Keratinocyte (primary cell): ENCODE data around the gene RIN3. TPM values are rescaled to one million over a fixed set of nuclear protein-coding genes. Genes with fewer than 3 reads are reported as not detected.

Experiments used
- DNase-seq: peaks from one replicate; pipeline ENCODE4 v3.0.0-alpha.2; 2011; ENCODE audit warnings: low read depth, missing footprints, low spot score
- FAIRE-seq: peaks from 2 replicates; lab custom pipeline; 2011; peaks lifted over from hg19 to GRCh38; lab: Jason Lieb, UNC
- H2AFZ ChIP-seq: 2 replicates; pipeline ENCODE4 v1.6.0; 2012; ENCODE audit warnings: low read length, control low read depth, inconsistent platforms; ENCODE audit not compliant: control insufficient read depth
- H3K27ac ChIP-seq: 2 replicates; pipeline ENCODE4 v1.5.1; 2011; ENCODE audit warnings: low read length; ENCODE audit not compliant: control insufficient read depth, insufficient read depth
- H3K27me3 ChIP-seq: 3 replicates; pipeline ENCODE4 v1.6.0; 2011; ENCODE audit warnings: low read length; ENCODE audit not compliant: control insufficient read depth, insufficient read depth; ENCODE audit errors: extremely low read depth
- H3K36me3 ChIP-seq, 2 experiments: 2 replicates in 1 of 2; 3 replicates in 1 of 2; pipeline ENCODE4 v1.5.1; 2011; ENCODE audit warnings: low read length in 2 of 2, mild to moderate bottlenecking in 1 of 2; ENCODE audit not compliant: control insufficient read depth in 2 of 2, insufficient read depth in 2 of 2; ENCODE audit errors: extremely low read depth in 1 of 2
- H3K4me1 ChIP-seq: 3 replicates; pipeline ENCODE4 v1.5.1; 2011; ENCODE audit warnings: low read length; ENCODE audit not compliant: control insufficient read depth, insufficient read depth; ENCODE audit errors: extremely low read depth
- H3K4me2 ChIP-seq: 3 replicates; pipeline ENCODE4 v1.6.0; 2011; ENCODE audit warnings: low read depth, low read length; ENCODE audit not compliant: control insufficient read depth, insufficient read depth; ENCODE audit errors: extremely low read depth
- H3K4me3 ChIP-seq, 3 experiments: fragments of 200-600 bp in 1 of 3; sonication (generic) in 1 of 3; 2 replicates in 2 of 3; 3 replicates in 1 of 3; pipeline ENCODE4 v1.5.1; 2011 to 2016; ENCODE audit warnings: low read length in 3 of 3, mild to moderate bottlenecking in 3 of 3, control low read depth in 2 of 3, inconsistent platforms in 1 of 3, low read depth in 1 of 3, mixed read lengths in 1 of 3, mixed run types in 1 of 3, moderate library complexity in 1 of 3; ENCODE audit not compliant: control insufficient read depth in 2 of 3, insufficient read depth in 2 of 3; ENCODE audit errors: extremely low read depth in 1 of 3
- H3K79me2 ChIP-seq: 2 replicates; pipeline ENCODE4 v1.6.0; 2012; ENCODE audit warnings: low read length; ENCODE audit not compliant: control insufficient read depth, insufficient read depth
- H3K9ac ChIP-seq: 3 replicates; pipeline ENCODE4 v1.6.0; 2011; ENCODE audit warnings: low read length; ENCODE audit not compliant: control insufficient read depth, insufficient read depth; ENCODE audit errors: extremely low read depth
- H3K9me1 ChIP-seq: 3 replicates; pipeline ENCODE4 v1.6.0; 2011; ENCODE audit warnings: low read length; ENCODE audit not compliant: control insufficient read depth, insufficient read depth; ENCODE audit errors: extremely low read depth
- H3K9me3 ChIP-seq: 2 replicates; pipeline ENCODE4 v1.5.1; 2012; ENCODE audit warnings: low read depth, low read length; ENCODE audit not compliant: control insufficient read depth
- H4K20me1 ChIP-seq: 3 replicates; pipeline ENCODE4 v1.6.0; 2011; ENCODE audit warnings: low read length; ENCODE audit not compliant: control insufficient read depth, insufficient read depth; ENCODE audit errors: extremely low read depth
- EZH2 ChIP-seq: IDR thresholded peaks from one replicate; pipeline ENCODE4 v1.6.1; 2012; ENCODE audit warnings: inconsistent platforms, mild to moderate bottlenecking, low read length, moderate library complexity
- dilution Hi-C: fragments of 300-500 bp; cut with MboI; formaldehyde crosslinking; loops from one replicate; pipeline ENCODE4 v1.7.0; 2020; ENCODE audit warnings: low sequenced_read_pairs; ENCODE audit not compliant: extremely low pct_ligation_motif_present
- polyA plus RNA-seq, 5 experiments: library from polyadenylated mRNA; depleted of rRNA in 3 of 5; stranded (reverse) in 3 of 5; stranded (forward) in 1 of 5; unstranded in 1 of 5; fragments of >200 nt; gene quantifications; 1 replicate in 1 of 5; 2 replicates in 3 of 5; 3 replicates in 1 of 5; pipeline versions ENCODE4 v1.2.1 to v1.2.3, GENCODE V29; 2011 to 2012; ENCODE audit warnings: missing spikeins in 2 of 5, low read depth in 1 of 5, low replicate concordance in 1 of 5
- TF ChIP-seq, protein P1 (sequence below), 3 experiments: IDR thresholded peaks in 1 of 3; conservative IDR thresholded peaks in 1 of 3; optimal IDR thresholded peaks in 1 of 3; 2 replicates in 2 of 3; 3 replicates in 1 of 3; pipeline versions ENCODE3 to v1.5.1; 2011; ENCODE audit warnings: low read length in 3 of 3, mild to moderate bottlenecking in 3 of 3, moderate library complexity in 2 of 3, control low read depth in 1 of 3, inconsistent platforms in 1 of 3; ENCODE audit not compliant: insufficient read depth in 2 of 3; ENCODE audit errors: extremely low read depth in 1 of 3

The RIN3 gene
- polyA plus RNA-seq, 1 donor (not counting 4 experiments of a cell fraction or from before 2014, with no cell fraction given), result 1.2 TPM

- DNase-seq (peak; percentile 25), FAIRE-seq (no peak)
- Histone ChIP-seq H3K4me2 (no peak overlapping the region), H3K9me3 (no peaks in the 10 kb centered on the region), H3K9me1 (no peaks in the 10 kb centered on the region), H3K4me3 (no peak overlapping the region), H3K79me2 (no peaks in the 10 kb centered on the region), H3K4me1 (peaks cover 8% of the 10 kb centered on the region), H3K27ac (no peak overlapping the region), H4K20me1 (no peaks in the 10 kb centered on the region), H3K9ac (no peak overlapping the region), H3K27me3 (no peaks in the 10 kb centered on the region), H2AFZ (no peak overlapping the region), H3K36me3 (peaks cover 6 to 10% of the 10 kb centered on the region in 2 experiments)
- dilution Hi-C loops, result no loop called here
- TF ChIP-seq, protein P1, sequence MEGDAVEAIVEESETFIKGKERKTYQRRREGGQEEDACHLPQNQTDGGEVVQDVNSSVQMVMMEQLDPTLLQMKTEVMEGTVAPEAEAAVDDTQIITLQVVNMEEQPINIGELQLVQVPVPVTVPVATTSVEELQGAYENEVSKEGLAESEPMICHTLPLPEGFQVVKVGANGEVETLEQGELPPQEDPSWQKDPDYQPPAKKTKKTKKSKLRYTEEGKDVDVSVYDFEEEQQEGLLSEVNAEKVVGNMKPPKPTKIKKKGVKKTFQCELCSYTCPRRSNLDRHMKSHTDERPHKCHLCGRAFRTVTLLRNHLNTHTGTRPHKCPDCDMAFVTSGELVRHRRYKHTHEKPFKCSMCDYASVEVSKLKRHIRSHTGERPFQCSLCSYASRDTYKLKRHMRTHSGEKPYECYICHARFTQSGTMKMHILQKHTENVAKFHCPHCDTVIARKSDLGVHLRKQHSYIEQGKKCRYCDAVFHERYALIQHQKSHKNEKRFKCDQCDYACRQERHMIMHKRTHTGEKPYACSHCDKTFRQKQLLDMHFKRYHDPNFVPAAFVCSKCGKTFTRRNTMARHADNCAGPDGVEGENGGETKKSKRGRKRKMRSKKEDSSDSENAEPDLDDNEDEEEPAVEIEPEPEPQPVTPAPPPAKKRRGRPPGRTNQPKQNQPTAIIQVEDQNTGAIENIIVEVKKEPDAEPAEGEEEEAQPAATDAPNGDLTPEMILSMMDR (optimal IDR thresholded peaks at IDR 0.05 in 1 of 3, IDR thresholded peaks at IDR 0.05 in 1 of 3, conservative IDR thresholded peaks at IDR 0.05 in 1 of 3; ENCODE audit: extremely low read depth in 1 of 3, insufficient read depth in 2 of 3, low read length in 3 of 3), result no peak
- no peak for TF ChIP-seq EZH2
Observed at GRCh38 chr14:92729634-92730358, 216.2 kb downstream of the RIN3 start.

- no peaks in the 10 kb centered on the region for H3K9me3 ChIP-seq
- no peak overlapping the region for H2AFZ ChIP-seq
- peaks cover 6 to 10% of the 10 kb centered on the region in 2 experiments for H3K36me3 ChIP-seq
- DNase-seq, result no peak
- no peak overlapping the region for H3K4me2 ChIP-seq
- no peaks in the 10 kb centered on the region for H4K20me1 ChIP-seq
- H3K9me1 ChIP-seq, result no peaks in the 10 kb centered on the region
- no peaks in the 10 kb centered on the region for H3K79me2 ChIP-seq
- FAIRE-seq, result no peak
- TF ChIP-seq, protein P1 (optimal IDR thresholded peaks at IDR 0.05 in 1 of 3, IDR thresholded peaks at IDR 0.05 in 1 of 3, conservative IDR thresholded peaks at IDR 0.05 in 1 of 3; ENCODE audit: extremely low read depth in 1 of 3, insufficient read depth in 2 of 3, low read length in 3 of 3), result no peak
- TF ChIP-seq EZH2, result no peak
- no peak overlapping the region for H3K9ac ChIP-seq
- no peaks in the 10 kb centered on the region for H3K27me3 ChIP-seq
- dilution Hi-C loops, result no loop called here
- H3K4me3 ChIP-seq, result no peak overlapping the region
- peaks cover 5% of the 10 kb centered on the region for H3K4me1 ChIP-seq
- H3K27ac ChIP-seq, result no peak overlapping the region
Observed at GRCh38 chr14:92731622-92732115, 218.1 kb downstream of the RIN3 start.
